Fibroblast of pulmonary artery (primary cell): Measurements from ENCODE around the gene TMEM79.
"Not testable (repeated sequence)": the region's sequence is repeated elsewhere in the genome, so short reads cannot be mapped to it uniquely, and the experiment has no call there.

ENCODE experiments used
- DNase-seq: peaks from one replicate; pipeline ENCODE4 v3.0.0-alpha.2; 2010; ENCODE audit warnings: low read depth
- H3K4me3 ChIP-seq: replicated peaks from 2 replicates; pipeline ENCODE4 v1.5.1; 2011; ENCODE audit warnings: low read depth, mild to moderate bottlenecking, control low read depth, low read length, moderate library complexity
- CTCF ChIP-seq: IDR thresholded peaks from 2 replicates; pipeline ENCODE4 v1.5.1; 2011; ENCODE audit warnings: mild to moderate bottlenecking, control low read depth, low read length, inconsistent platforms; ENCODE audit errors: missing control alignments

Gene TMEM79

GRCh38 chr1:156319664-156320063 is 35.5 kb downstream of the TMEM79 start:
- DNase-seq: peak; percentile 61
- TF ChIP-seq CTCF: peak; percentile 62

GRCh38 chr1:156320560-156320959 is 36.4 kb downstream of the TMEM79 start:
- no peak for TF ChIP-seq CTCF
- no peak overlapping the region for H3K4me3 ChIP-seq
- no peak for DNase-seq

More at GRCh38 chr1:156319664-156320063, 35.5 kb downstream of the TMEM79 start:
- no peak overlapping the region for H3K4me3 ChIP-seq

- not testable (repeated sequence) for DNase-seq
Observed at GRCh38 chr1:156323179-156323578, 39.1 kb downstream of the TMEM79 start.

GRCh38 chr1:156336242-156336641 is 52.1 kb downstream of the TMEM79 start:
- peak; percentile 17 for TF ChIP-seq CTCF
- DNase-seq: no peak

More at GRCh38 chr1:156323179-156323578, 39.1 kb downstream of the TMEM79 start:
- H3K4me3 ChIP-seq: not testable (repeated sequence)

GRCh38 chr1:156337052-156337887 is 53.1 kb downstream of the TMEM79 start:
- no peak for TF ChIP-seq CTCF
- DNase-seq: no peak
- H3K4me3 ChIP-seq: peak overlapping the region; percentile 96

More at GRCh38 chr1:156336242-156336641, 52.1 kb downstream of the TMEM79 start:
- H3K4me3 ChIP-seq: peak overlapping the region; percentile 96

GRCh38 chr1:156337888-156338179 is 53.7 kb downstream of the TMEM79 start:
- no peak for TF ChIP-seq CTCF
- H3K4me3 ChIP-seq: peak overlapping the region; percentile 96
- no peak for DNase-seq

GRCh38 chr1:156338180-156338976 is 54.3 kb downstream of the TMEM79 start, which contains the start of the genes CCT3 and TSACC:
TSS of gene CCT3 (minus strand) at chr1:156338292. CDS start at chr1:156338184, 108 bp downstream.
TSS of gene TSACC (plus strand) at chr1:156338526. CDS start at chr1:156339758, 1,232 bp downstream.
- H3K4me3 ChIP-seq: peak within 1 kb of the TSS; percentile 96
- peak; percentile 100 for DNase-seq
- no peak for TF ChIP-seq CTCF
